Posterior vena cava (tissue), 2 donors: ENCODE measurements around the gene ATP2B2. TPM values are rescaled to one million over a fixed set of nuclear protein-coding genes. Genes with fewer than 3 reads are reported as not detected.
A peak's percentile ranks its signal among the peaks of the same experiment; 100 is the strongest.

Experiments used
- DNase-seq: peaks from one replicate; pipeline ENCODE4 v3.0.0-alpha.2; 2020; ENCODE audit warnings: low spot score
- intact Hi-C, 2 donors: fragments of 100-400 bp; cut with DNase I; formaldehyde crosslinking; loops; one replicate each; pipeline versions ENCODE4 v1.14.1 to v1.14.2; 2022 to 2023
- total RNA-seq, 2 donors: library from RNA; stranded (reverse); fragmentation: NEBNext Ultra II Directional; extraction: Animal tissue kit (Norgen Biotek cat#: 25700); gene quantifications; one replicate each; pipeline ENCODE4 v1.2.1, GENCODE V29; 2021
- donor health status: DM: yes; HTN: yes; CAD: no.
- donor health status: DM: yes; HTN: yes; CAD: no.

ATP2B2 gene
- total RNA-seq, 2 donors from 2014 or later, result 0.29 to 0.42 TPM

- peak; percentile 47 for DNase-seq
- intact Hi-C loops, result loop anchor here in 1 of 2 donors (5.0 kb wide), 2 partner anchors 142 to 392 kb away; no protein-coding TSS in a partner anchor
Observed at GRCh38 chr3:10349801-10350200, 155.6 kb downstream of the ATP2B2 start.

DNA sequence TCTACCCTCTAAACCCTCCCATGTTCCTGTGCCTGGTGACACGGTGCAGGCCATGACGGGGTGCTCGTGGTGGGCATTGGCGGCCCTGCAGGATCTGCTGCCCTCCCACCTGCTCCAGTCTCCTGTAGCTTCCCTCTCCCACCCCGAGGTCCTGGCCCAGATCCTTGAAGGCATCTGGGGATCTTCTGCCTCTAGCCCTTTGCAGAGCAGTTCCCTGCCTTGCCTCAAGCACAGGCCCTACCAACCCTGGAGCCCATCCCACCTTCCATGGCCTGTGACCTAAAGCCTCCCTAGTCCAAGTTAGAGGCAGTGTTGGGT, 157.0 kb downstream of the ATP2B2 start:
- intact Hi-C loops, result loop anchor here in 1 of 2 donors (5.0 kb wide), 2 partner anchors 144 to 394 kb away; no protein-coding TSS in a partner anchor
- DNase-seq, result no peak

DNA sequence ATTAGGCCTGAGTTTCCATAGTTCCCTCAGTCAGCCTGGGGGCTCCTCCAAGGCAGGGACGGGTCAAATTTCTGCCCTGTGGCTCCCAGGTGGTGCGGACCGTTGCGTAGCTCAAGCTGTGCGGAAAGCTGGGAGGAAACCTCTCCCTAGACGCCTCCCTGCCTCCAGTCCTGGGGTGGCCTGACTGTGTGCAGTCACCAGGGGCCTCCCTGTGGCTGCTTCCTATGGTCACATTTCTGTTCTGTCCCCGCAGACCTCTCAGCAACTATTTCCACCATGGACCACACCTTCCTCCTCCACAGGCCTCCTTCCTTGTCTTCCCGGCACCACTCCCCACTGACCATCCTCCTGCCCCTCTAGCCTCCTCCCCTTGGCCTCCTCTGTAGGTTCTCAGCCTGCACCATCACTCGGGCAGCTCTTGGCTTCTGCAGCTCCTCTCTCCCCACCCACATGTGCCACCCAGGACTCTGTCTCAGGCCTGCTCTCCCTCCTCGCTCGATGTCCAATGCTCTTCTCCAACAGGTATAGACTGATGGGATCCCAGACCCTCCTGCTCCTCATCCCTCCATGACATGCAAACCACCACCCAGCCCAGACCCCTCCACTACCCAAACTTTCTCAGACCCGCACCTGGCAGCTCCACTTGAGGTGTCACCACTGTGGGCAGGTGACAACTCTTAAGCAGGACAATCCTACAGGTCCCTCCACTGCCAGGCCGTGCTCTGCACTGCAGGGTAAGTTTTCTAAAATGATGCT, 157.6 kb downstream of the ATP2B2 start:
- DNase-seq, result peak; percentile 72
- intact Hi-C loops, result loop anchor here in 1 of 2 donors (5.0 kb wide), 2 partner anchors 144 to 394 kb away; no protein-coding TSS in a partner anchor

- intact Hi-C loops, result loop anchor here (1.0 to 5.0 kb wide), 3 partner anchors 146 to 396 kb away; no protein-coding TSS in a partner anchor
Observed at GRCh38 chr3:10345911-10346310, 159.5 kb downstream of the ATP2B2 start.

GRCh38 chr3:10344944-10345575, 160.3 kb downstream of the ATP2B2 start:
- intact Hi-C loops, result loop anchor here in 1 of 2 donors (5.0 kb wide), 2 partner anchors 147 to 397 kb away; no protein-coding TSS in a partner anchor
- no peak for DNase-seq

More at GRCh38 chr3:10345911-10346310, 159.5 kb downstream of the ATP2B2 start:
- no peak for DNase-seq

DNA sequence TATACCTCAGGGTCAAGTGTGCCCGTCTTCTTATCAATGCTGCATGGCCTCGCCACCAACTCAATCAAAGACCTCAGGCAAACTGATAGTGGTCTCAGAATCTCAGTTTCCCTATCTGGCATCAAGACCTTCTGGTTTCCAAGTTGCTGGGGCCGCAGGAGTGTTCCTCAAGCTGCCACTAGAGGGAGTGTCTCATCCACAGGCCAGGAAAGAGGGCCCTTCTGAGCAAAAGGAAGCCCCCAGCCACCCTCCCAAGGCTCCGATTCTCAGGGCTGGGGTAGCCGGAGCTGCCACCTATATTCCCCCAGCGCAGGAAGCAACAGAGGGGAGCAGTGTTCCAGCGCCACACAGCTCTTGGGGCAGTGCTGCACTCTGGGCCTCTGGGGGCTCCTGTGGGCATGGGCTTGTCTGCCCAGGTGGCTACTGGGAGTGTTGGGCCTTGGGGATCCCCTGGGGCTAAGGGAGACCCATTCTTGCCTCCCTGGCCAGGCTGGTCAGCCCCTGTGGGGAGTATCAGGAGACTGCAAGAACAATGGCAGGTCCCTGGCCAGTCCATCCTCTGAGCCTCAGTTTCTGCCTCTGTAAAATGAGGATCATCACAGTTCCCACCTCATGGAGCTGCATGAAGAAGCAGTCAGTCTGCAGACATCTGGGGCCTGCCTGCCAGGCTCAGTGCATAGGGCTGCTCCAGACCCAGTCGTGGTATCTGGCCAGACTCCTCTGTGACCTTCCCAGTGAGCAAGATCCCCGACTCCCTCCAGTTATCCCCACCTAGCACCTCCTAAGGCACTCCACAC, 161.0 kb downstream of the ATP2B2 start:
- intact Hi-C loops, result no loop called here
- peak; percentile 80 for DNase-seq

- intact Hi-C loops, result no loop called here
- peak; percentile 68 for DNase-seq
Observed at GRCh38 chr3:10343526-10343925, 161.9 kb downstream of the ATP2B2 start.

- peak; percentile 70 for DNase-seq
- intact Hi-C loops, result no loop called here
Observed at GRCh38 chr3:10342781-10343180, 162.6 kb downstream of the ATP2B2 start.

GRCh38 chr3:10341901-10342398, 163.4 kb downstream of the ATP2B2 start:
- intact Hi-C loops, result no loop called here

GRCh38 chr3:10340476-10340875, 164.9 kb downstream of the ATP2B2 start:
- DNase-seq, result peak; percentile 72
- intact Hi-C loops, result no loop called here

More at GRCh38 chr3:10341901-10342398, 163.4 kb downstream of the ATP2B2 start:
- DNase-seq, result no peak

GRCh38 chr3:10340046-10340445, 165.3 kb downstream of the ATP2B2 start:
- intact Hi-C loops, result no loop called here

GRCh38 chr3:10339376-10339955, 165.9 kb downstream of the ATP2B2 start:
- peak; percentile 40 for DNase-seq
- intact Hi-C loops, result no loop called here

More at GRCh38 chr3:10340046-10340445, 165.3 kb downstream of the ATP2B2 start:
- DNase-seq, result peak; percentile 47

GRCh38 chr3:10338591-10339353, 166.6 kb downstream of the ATP2B2 start:
- peak; percentile 72 for DNase-seq
- intact Hi-C loops, result no loop called here

DNA sequence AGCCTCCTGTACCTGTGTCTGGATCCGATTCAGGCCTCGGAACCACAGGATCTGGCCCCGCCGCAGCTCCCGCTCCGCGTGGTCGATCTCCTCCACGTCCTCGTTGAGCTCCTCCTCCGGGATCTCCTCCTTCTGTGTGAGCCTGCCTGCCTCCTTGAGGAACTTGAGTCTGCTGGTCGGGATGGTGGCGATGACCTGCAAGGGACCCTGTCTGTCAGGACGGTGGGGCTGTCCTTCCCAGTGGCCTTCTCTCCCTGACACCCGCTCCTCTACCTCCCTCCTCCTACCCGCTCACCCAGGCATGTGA, 167.3 kb downstream of the ATP2B2 start:
- DNase-seq, result peak; percentile 68
- intact Hi-C loops, result no loop called here

- DNase-seq, result no peak
- intact Hi-C loops, result no loop called here
Observed at GRCh38 chr3:10337323-10338163, 167.8 kb downstream of the ATP2B2 start.

DNA sequence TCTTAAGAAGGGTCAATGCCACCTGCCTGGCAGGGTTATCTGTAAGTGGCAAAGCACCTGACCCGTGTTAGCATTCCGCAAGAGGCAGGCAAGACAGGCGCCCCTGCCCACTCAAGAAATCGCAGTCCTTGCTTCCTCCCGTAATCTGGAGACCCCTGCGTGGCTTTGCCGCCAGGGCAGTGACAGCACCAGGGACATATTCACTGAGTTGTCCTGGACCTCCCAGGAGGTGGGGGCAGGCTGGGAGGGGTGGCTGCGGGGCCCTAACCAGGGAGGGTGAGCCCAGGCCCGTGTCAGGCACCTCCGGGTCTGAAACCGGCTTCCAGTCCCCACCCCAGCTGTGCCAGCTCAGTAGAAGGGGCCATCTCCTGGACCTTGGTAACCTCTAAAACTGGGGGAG, 168.6 kb downstream of the ATP2B2 start:
- intact Hi-C loops, result no loop called here
- DNase-seq, result no peak

GRCh38 chr3:10335871-10336622, 169.3 kb downstream of the ATP2B2 start:
- DNase-seq, result no peak
- intact Hi-C loops, result no loop called here
